Measurements from ENCODE around the gene PCSK6.

PCSK6 gene

DNA sequence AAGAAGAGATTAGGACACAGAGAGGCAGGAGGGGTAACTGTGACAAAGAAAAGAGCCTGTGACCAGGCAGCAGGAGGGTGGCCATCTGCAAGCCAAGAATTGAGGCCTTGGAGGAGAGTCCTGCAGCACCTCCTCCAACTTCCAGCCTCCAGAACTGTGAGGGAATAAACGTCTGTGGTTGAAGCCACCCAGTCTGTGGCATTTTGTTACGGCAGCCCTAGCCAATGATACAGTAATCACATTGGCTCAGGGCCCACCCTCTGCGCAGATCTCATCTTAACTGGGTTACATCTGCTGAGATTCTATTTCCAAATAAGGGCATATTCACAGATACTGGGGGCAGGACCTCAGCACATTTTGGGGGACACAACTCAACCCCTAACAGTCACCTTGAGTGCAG is 223.5 kb downstream of the PCSK6 start:
- DNase-seq: no peak

DNA sequence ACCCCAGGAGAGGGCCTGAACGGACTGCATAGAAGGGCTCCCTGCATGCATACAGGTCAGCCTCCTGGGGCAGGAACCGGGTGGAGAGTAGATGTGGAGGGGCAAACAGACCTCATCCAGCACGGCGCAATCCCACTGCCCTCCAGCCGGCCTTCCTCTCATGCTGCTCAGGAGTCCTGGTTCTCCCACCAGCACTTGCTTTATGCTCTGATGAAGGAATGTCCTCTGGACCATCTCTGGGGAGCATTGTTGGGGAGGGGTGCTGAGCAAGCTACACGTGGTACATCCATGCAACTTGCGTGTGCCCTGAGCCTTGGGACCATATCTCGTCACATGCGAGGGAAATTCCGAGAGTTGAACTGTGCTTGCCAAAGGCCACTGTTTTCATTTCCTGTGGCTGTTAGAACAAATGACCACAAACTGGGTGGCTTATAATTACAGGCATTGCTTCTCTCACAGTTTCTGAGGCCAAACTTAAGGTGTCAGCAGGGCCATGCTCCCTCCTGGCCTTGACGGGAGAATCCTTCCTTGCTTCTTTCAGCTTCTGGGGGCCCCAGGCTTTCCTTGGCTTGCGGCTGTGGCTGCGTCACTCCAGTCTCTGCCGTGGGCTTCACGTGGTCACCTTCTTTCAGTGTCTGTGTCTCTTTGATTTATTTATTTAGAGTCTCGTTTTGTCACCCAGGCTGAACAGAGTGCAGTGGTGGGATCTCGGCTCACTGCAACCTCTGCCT is 224.4 kb downstream of the PCSK6 start:
- no peak for DNase-seq

DNA sequence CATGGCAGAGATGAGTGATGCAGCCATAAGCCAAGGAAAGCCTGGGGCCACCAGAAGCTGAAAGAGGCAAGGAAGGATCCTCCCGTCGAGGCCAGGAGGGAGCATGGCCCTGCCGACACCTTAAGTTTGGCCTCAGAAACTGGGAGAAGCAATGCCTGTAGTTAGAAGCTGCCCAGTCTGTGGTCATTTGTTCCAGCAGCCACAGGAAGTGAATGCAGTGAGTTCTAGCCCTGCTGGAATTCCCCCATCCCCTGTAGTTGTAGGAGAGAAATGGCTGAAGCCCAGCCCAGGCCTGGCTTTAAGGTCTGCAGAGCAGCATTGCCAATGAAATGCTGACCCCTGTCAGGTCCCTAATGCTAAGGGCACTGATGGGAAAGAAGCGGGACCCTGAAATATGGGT is 225.5 kb downstream of the PCSK6 start:
- DNase-seq: no peak

DNA sequence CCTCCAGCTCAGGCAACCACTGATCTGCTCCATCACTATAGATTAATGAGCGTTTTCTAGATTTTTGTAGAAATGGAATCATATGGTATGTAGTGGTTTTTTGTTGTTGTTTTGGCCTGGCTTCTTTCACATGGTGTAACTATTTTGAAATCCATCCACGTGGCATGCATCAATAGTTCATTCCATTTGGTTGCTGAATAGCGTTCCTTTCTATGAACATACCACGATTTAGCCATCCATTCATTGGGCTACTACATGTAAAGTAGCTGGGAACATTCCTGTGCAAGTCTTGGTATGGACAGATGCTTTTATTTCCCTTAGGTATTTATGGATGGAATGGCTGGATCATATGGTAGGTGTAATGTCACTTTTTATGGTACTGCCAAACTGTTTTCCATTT is 227.0 kb downstream of the PCSK6 start:
- no peak for DNase-seq

DNA sequence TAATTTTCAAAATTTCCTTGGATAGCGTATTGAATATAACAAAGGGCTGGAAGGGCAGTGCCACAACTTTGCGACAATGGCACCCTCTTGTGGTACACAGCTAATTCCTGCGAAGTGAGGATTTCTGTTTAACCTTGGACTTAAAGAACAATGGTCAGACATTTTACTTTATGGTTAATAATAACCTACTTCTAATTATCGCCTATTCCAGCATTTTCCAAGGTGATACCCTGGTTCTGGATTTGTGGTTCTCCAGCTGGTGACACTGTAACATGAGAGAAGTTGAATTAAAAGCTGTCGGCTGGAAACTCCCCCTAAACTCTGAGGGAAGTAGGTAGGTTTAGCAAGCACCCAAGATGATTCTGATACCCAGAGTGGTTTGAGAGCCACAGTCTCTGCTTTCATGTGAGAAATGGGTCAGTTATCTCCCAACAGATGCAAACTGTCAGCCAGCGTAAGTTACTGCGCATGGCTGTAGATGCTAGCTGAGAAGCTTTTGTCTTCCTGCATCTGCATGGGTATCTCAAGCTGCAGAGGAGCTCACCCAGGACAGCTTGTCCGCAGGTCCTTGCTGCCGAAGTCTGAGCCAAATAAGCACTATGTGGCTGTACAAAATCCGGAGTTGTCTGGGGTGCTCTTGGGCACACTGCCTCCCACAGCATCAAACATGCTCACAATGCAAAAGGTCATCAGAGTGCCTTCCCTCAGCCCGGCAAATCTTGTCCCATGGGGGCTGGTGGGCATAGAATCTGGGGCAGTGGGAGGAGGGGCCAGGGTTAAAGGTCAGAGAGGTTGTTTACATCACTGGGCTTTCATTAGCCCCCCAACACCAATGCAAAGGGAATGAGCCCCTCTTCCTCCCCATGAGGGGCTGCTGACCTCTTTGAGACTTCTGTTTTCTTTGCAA is 231.0 kb downstream of the PCSK6 start:
- DNase-seq: peak; percentile 76

DNA sequence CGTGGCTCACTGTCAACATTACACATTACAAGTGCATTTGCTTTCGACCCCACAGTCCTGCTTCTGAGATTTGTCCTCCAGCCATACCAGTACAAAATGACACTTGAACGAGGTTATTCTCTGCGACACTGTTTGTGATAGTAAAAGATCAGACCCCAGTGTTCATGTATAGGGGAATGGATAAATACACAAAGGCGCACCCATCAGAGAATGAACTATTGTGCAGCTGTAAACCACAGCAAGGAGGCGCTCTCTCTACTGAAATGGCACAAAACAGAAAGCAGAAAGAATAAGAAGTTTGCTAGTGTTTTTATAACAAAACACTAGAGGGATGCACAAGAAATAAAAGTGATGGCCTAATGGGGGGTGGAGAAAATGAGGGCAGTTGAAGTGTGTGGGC is 232.8 kb downstream of the PCSK6 start:
- peak; percentile 12 for DNase-seq

DNA sequence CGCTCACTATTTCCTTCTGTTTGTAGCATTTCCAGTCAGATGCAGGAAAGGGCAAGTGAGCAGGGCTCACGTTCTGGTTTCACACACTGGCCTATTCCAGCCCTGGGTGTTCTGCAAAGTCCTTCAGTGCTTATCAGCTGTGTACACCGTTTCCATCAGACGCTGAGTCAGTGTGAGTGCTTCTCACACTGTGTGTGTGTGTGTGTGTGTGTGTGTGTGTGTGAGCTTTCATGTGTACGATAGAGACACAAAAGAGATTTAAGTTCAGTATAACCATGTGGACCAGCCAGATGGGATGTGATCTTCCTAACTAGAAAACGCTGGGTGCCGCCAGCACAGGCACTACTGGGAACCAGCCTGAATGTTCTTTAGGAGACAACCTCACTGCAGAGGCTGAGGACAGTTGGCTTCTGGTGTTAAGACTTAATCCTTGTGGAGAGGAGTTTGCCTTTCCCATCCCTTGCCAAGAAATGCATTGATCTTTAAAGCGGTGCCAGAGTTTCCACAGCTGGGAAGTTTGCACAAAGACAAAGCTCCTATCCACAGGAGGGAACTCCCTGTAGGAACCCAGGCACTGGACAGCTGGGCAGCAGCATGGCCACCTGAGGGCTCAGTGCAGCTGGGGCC is 233.8 kb downstream of the PCSK6 start:
- peak; percentile 58 for DNase-seq

DNA sequence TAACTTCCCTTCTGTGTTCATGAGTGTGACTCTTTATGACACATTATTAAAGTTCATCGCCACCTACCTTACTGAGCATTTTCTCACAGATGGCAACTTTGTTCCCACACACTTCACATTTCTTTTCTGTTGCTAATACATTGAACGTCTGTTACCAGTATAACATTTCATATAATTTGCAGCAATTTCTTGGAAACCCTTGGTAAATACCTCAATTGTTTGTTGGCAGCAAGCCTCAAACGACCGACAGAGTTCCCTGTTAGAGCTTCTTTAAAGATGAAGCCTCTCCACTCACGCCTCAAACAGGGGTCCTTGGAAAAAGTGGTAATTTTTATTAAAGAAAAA is 234.5 kb downstream of the PCSK6 start:
- no peak for DNase-seq

DNA sequence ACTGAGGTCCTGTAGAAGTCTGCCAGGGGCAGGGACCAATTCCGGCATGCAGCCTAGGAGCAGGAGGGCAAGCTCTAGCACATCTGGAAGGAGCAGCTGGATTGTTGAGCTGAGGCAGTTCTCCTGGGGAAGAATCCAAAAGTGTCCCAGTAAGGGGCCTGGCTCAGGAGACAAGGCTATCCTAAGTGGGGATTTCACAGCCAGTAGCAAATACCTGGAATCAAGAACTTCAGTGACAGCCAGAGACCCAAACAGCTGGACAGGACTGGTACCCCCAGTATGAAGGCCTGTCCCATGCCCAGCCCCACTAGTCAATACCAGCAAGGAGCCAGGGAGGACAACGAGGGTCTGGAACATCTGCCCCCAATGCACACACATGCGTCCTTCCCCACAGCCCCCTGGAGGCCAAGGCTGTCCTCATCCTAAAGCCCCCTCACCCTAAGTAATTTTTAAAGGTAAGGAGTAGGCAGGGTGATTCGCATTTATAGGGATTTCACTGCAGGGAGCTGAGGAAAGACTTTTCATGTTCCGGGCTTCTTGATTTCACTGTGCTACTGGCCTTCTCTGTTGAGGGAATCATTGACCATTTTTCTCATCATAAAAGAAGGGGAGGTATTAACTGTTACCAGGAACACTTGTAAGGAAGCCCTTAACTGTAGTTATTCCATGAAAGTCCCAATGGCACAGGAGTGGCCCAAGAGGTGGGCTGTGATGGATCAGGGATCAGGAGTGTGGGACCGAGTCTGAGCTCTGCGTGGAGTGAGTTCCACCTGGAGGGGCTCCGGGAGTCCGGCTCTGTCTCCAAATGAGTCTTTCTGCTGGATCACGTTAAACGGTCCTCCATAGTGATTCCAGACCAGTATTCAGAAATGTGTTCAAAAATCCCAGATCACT is 235.1 kb downstream of the PCSK6 start:
- DNase-seq: peak; percentile 17
